Activated naive CD4-positive, alpha-beta T cell treated with anti-CD3 and anti-CD28 coated beads, Interleukin-2, amount 50 U/mL, for 72 hours (primary cell): ENCODE measurements around the gene SCAP. TPM values are rescaled to one million over a fixed set of nuclear protein-coding genes. Genes with fewer than 3 reads are reported as not detected.

ENCODE experiments used
- ATAC-seq, 2 donors: fragments of 150-1000 bp; cut with Tn5 transposase; 2 replicates each; pipeline ENCODE4 v1.10.0; 2021; ENCODE audit warnings: mild to moderate bottlenecking in 2 of 2, moderate library complexity in 2 of 2
- DNase-seq, 2 donors: peaks; one replicate each; pipeline ENCODE4 v3.0.0; 2021 to 2022; ENCODE audit warnings: low spot score in 2 of 2
- H3K27ac Mint-ChIP-seq, 2 donors: one replicate each; pipeline ENCODE4 v1.8.0; 2022; ENCODE audit warnings: mild to moderate bottlenecking in 2 of 2, mixed read lengths in 2 of 2
- H3K36me3 Mint-ChIP-seq, 2 donors: one replicate each; pipeline ENCODE4 v1.8.0; 2022; ENCODE audit warnings: mixed read lengths in 2 of 2
- H3K9me3 Mint-ChIP-seq, 2 donors: one replicate each; pipeline ENCODE4 v1.8.0; 2022; ENCODE audit warnings: mixed read lengths in 2 of 2
- total RNA-seq, 2 donors: library from RNA; stranded (reverse); gene quantifications; one replicate each; pipeline ENCODE4 v1.2.3, GENCODE V29; 2022

The SCAP gene
- total RNA-seq, 2 donors from 2014 or later: 53.7 to 61.4 TPM

- peak overlapping the region; percentile 37 to 72 for H3K27ac Mint-ChIP-seq
- no peaks in the 10 kb centered on the region for H3K36me3 Mint-ChIP-seq
- ATAC-seq (no peak), DNase-seq (no peak)
- no peaks in the 10 kb centered on the region for H3K9me3 Mint-ChIP-seq
Observed at GRCh38 chr3:47399531-47400270, 76.0 kb downstream of the SCAP start.

- Mint-ChIP-seq H3K9me3 (no peaks in the 10 kb centered on the region), H3K27ac (no peak overlapping the region), H3K36me3 (no peaks in the 10 kb centered on the region)
- DNase-seq: no peak
- ATAC-seq: no peak
Observed at GRCh38 chr3:47399016-47399415, 76.7 kb downstream of the SCAP start.

GRCh38 chr3:47398228-47398627 is 77.5 kb downstream of the SCAP start:
- H3K36me3 Mint-ChIP-seq: no peaks in the 10 kb centered on the region
- no peaks in the 10 kb centered on the region for H3K9me3 Mint-ChIP-seq
- peak overlapping the region in 1 of 2 donors; percentile 80 for H3K27ac Mint-ChIP-seq
- ATAC-seq (no peak), DNase-seq (no peak)

GRCh38 chr3:47394881-47395280 is 80.9 kb downstream of the SCAP start:
- peak overlapping the region; percentile 59 to 88 for H3K27ac Mint-ChIP-seq

GRCh38 chr3:47394140-47394870 is 81.4 kb downstream of the SCAP start:
- DNase-seq (no peak), ATAC-seq (no peak)
- Mint-ChIP-seq H3K36me3 (no peaks in the 10 kb centered on the region), H3K9me3 (no peaks in the 10 kb centered on the region), H3K27ac (peak overlapping the region; percentile 59 to 85)

More at GRCh38 chr3:47394881-47395280, 80.9 kb downstream of the SCAP start:
- Mint-ChIP-seq H3K9me3 (no peaks in the 10 kb centered on the region), H3K36me3 (no peaks in the 10 kb centered on the region)
- DNase-seq: no peak
- no peak for ATAC-seq

GRCh38 chr3:47392933-47393332 is 82.8 kb downstream of the SCAP start:
- H3K27ac Mint-ChIP-seq: no peak overlapping the region
- H3K36me3 Mint-ChIP-seq: no peaks in the 10 kb centered on the region
- no peak for ATAC-seq

GRCh38 chr3:47385796-47386195 is 89.9 kb downstream of the SCAP start:
- no peak for DNase-seq
- peak overlapping the region in 1 of 2 donors; percentile 25 for H3K27ac Mint-ChIP-seq

More at GRCh38 chr3:47392933-47393332, 82.8 kb downstream of the SCAP start:
- H3K9me3 Mint-ChIP-seq: no peaks in the 10 kb centered on the region
- DNase-seq: no peak

GRCh38 chr3:47385007-47385406 is 90.7 kb downstream of the SCAP start:
- ATAC-seq: no peak
- H3K36me3 Mint-ChIP-seq: peaks cover 19 to 25% of the 10 kb centered on the region in 2 donors

More at GRCh38 chr3:47385796-47386195, 89.9 kb downstream of the SCAP start:
- Mint-ChIP-seq H3K9me3 (no peaks in the 10 kb centered on the region), H3K36me3 (peaks cover 13 to 19% of the 10 kb centered on the region in 2 donors)
- ATAC-seq: no peak

GRCh38 chr3:47384425-47384824 is 91.3 kb downstream of the SCAP start:
- ATAC-seq (no peak), DNase-seq (no peak)
- Mint-ChIP-seq H3K36me3 (peaks cover 25 to 31% of the 10 kb centered on the region in 2 donors), H3K9me3 (no peaks in the 10 kb centered on the region), H3K27ac (peak overlapping the region in 1 of 2 donors; percentile 85)

More at GRCh38 chr3:47385007-47385406, 90.7 kb downstream of the SCAP start:
- Mint-ChIP-seq H3K9me3 (no peaks in the 10 kb centered on the region), H3K27ac (peak overlapping the region in 1 of 2 donors; percentile 17)
- DNase-seq: no peak

GRCh38 chr3:47381317-47382157 is 94.2 kb downstream of the SCAP start:
- Mint-ChIP-seq H3K9me3 (no peaks in the 10 kb centered on the region), H3K27ac (peak overlapping the region; percentile 96 to 100), H3K36me3 (peaks cover 25 to 31% of the 10 kb centered on the region in 2 donors)
- ATAC-seq (peak; percentile 70 to 71), DNase-seq (peak; percentile 83 to 84)

- Mint-ChIP-seq H3K27ac (peak within 1 kb of the TSS; percentile 96 to 100), H3K9me3 (no peaks in the 10 kb centered on the region), H3K36me3 (peaks cover 25 to 31% of the 10 kb centered on the region in 2 donors)
- peak; percentile 98 to 99 for DNase-seq
- peak; percentile 86 for ATAC-seq
Observed at GRCh38 chr3:47380601-47381316, 95.0 kb downstream of the SCAP start, which contains the start of gene PTPN23. Gene PTPN23 (plus strand): TSS chr3:47381021. CDS start chr3:47381097, 76 bp downstream.

- Mint-ChIP-seq H3K36me3 (peaks cover 25 to 31% of the 10 kb centered on the region in 2 donors), H3K27ac (peak overlapping the region; percentile 96 to 100), H3K9me3 (no peaks in the 10 kb centered on the region)
- no peak for DNase-seq
- ATAC-seq: no peak
Observed at GRCh38 chr3:47380026-47380600, 95.6 kb downstream of the SCAP start.

GRCh38 chr3:47379411-47379899 is 96.3 kb downstream of the SCAP start:
- peaks cover 25 to 31% of the 10 kb centered on the region in 2 donors for H3K36me3 Mint-ChIP-seq
- H3K9me3 Mint-ChIP-seq: no peaks in the 10 kb centered on the region
- no peak for ATAC-seq
- H3K27ac Mint-ChIP-seq: peak overlapping the region; percentile 96 to 100
- DNase-seq: no peak

GRCh38 chr3:47378869-47379268 is 96.9 kb downstream of the SCAP start:
- H3K9me3 Mint-ChIP-seq: no peaks in the 10 kb centered on the region
- ATAC-seq (no peak), DNase-seq (no peak)
- H3K36me3 Mint-ChIP-seq: peaks cover 25 to 31% of the 10 kb centered on the region in 2 donors
- peak overlapping the region in 1 of 2 donors; percentile 51 for H3K27ac Mint-ChIP-seq

GRCh38 chr3:47377186-47377585 is 98.6 kb downstream of the SCAP start:
- H3K9me3 Mint-ChIP-seq: no peaks in the 10 kb centered on the region
- peaks cover 18 to 22% of the 10 kb centered on the region in 2 donors for H3K36me3 Mint-ChIP-seq
- DNase-seq (no peak), ATAC-seq (no peak)
- H3K27ac Mint-ChIP-seq: no peak overlapping the region
